T-helper 1 cell treated with Interleukin-12 subunit alpha and Interleukin-12 subunit beta and Interleukin-4 antibody, amounts not matched to agents 30 μg/mL and 1 μg/mL, for 36 hours (primary cell): ENCODE measurements around the gene INHBA.

ENCODE experiments used
- H3K27ac Mint-ChIP-seq: one replicate; pipeline ENCODE4 v1.8.0; 2021; ENCODE audit warnings: mild to moderate bottlenecking, mixed read lengths
- H3K27me3 Mint-ChIP-seq: one replicate; pipeline ENCODE4 v1.8.0; 2021; ENCODE audit warnings: low read depth, mixed read lengths
- H3K36me3 Mint-ChIP-seq: one replicate; pipeline ENCODE4 v1.8.0; 2021; ENCODE audit warnings: low read depth, mixed read lengths
- H3K4me1 Mint-ChIP-seq: one replicate; pipeline ENCODE4 v1.8.0; 2021; ENCODE audit warnings: low read depth, mixed read lengths
- H3K4me3 Mint-ChIP-seq: one replicate; pipeline ENCODE4 v1.8.0; 2021; ENCODE audit warnings: mild to moderate bottlenecking, moderate library complexity, mixed read lengths
- H3K9me3 Mint-ChIP-seq: one replicate; pipeline ENCODE4 v1.8.0; 2021; ENCODE audit warnings: mixed read lengths

The INHBA gene

DNA sequence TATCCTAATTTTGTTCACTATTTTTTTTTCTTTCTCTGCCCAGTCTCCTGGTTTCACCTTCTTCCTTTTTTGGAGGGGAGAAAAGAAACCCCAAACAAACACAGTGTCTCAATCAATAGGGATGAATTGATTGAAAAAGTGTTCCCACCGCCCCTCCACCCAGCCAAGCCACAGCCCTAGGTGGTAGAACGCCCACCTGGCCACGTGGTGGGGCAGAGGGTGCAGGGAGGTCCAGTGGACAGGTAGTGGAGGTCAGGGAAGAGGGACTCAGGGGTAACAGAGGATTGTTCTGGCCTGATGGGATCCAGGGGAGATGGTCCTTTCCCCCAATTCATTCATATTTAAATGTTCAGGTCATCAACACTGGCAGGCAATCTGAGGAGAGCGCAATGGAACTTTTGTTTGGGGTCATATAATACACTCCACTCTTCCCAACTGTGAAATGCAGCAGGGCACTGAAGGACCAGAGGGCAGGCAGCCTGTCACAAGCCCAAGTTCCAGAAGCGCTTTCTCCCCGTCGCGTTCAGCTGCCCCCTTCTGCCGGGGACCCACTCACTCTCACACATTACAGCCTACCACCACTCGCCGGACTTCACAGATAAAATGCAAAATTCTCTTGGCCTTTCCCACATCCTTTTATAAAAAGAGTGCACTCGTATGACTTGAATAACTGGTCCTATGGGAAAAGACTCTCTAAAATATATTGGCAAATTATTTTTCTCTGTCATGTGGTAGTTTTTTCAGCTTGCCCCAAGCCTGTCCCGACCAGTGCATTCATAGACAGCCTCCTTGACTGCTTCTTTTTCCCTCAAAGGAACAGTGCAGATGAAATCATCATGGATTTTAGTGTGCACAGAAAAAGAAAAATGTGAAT is 1.6 kb downstream of the INHBA start:
- peaks cover 80% of the 10 kb centered on the region for H3K27me3 Mint-ChIP-seq
- H3K4me1 Mint-ChIP-seq = peaks cover 21% of the 10 kb centered on the region
- H3K4me3 Mint-ChIP-seq = no peak overlapping the region

DNA sequence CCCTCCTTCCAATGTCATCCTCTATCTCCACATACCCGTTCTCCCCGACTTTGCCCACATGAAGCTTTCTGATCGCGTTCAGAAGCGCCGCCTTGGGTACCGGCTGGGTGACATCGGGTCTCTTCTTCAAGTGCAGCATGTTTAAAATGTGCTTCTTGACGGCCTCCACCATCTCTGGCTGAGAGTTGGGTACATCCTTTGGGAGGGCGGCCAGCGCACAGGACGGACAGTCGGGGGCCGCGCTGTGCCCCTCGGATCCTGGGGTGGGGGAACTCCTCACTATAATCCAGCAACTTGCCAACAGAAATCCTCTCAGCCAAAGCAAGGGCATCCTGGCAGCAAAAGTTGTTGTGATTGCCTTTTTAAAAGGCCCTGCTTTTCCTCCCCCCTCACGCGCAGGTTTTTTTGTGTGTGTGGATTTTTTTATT is 2.8 kb downstream of the INHBA start:
- Mint-ChIP-seq H3K9me3 (no peaks in the 10 kb centered on the region), H3K36me3 (no peaks in the 10 kb centered on the region), H3K4me1 (peaks cover 11% of the 10 kb centered on the region), H3K27me3 (peaks cover 81% of the 10 kb centered on the region), H3K27ac (no peak overlapping the region), H3K4me3 (peak overlapping the region; percentile 64)

More for the DNA sequence above, 1.6 kb downstream of the INHBA start:
- Mint-ChIP-seq H3K36me3 (no peaks in the 10 kb centered on the region), H3K9me3 (no peaks in the 10 kb centered on the region), H3K27ac (no peak overlapping the region)

DNA sequence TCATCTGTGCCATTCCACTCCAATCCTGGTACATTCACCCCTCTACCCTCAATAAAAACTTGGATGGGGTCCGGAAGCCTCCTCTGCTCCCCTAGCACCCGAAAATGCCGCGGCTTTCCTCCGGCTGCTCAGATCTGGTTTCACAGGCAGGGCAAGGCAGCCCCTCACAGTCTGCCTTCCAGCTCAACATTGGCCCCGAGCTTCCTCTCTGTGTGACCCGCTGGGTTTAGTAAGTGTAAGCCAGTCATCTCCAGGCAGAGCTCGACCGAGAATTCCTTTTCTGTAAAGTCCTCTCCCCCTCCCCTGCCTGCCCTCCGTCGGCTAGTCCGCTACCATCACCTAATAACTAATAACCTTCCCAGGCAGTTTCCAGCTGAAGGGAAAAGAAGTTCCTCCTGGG is 3.4 kb downstream of the INHBA start:
- no peaks in the 10 kb centered on the region for H3K36me3 Mint-ChIP-seq
- H3K4me1 Mint-ChIP-seq = peaks cover 9% of the 10 kb centered on the region
- H3K9me3 Mint-ChIP-seq = no peaks in the 10 kb centered on the region
- H3K27me3 Mint-ChIP-seq = peaks cover 78% of the 10 kb centered on the region
- H3K4me3 Mint-ChIP-seq = no peak overlapping the region
- H3K27ac Mint-ChIP-seq = no peak overlapping the region

DNA sequence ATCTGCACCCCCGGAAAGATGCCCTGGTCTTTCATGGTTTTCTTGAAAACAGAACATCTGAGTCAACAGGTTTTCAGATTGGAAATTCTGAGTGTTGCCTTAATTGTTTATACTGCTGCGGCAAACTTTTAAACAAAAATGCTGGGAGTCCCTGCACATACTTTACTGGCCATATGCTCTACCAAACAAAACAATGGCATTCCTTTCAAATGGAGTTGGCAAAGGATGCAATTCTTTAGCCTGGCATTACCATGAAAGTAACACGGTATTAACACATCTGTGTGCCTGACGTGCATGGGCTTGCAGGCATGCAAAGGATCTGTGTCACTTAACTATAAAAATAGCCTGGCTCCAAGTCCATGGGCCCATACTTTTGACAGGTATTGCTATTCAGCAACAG is 4.2 kb downstream of the INHBA start:
- Mint-ChIP-seq H3K9me3 (no peaks in the 10 kb centered on the region), H3K4me3 (no peak overlapping the region), H3K27ac (no peak overlapping the region), H3K36me3 (no peaks in the 10 kb centered on the region), H3K4me1 (peaks cover 6% of the 10 kb centered on the region), H3K27me3 (peaks cover 71% of the 10 kb centered on the region)

DNA sequence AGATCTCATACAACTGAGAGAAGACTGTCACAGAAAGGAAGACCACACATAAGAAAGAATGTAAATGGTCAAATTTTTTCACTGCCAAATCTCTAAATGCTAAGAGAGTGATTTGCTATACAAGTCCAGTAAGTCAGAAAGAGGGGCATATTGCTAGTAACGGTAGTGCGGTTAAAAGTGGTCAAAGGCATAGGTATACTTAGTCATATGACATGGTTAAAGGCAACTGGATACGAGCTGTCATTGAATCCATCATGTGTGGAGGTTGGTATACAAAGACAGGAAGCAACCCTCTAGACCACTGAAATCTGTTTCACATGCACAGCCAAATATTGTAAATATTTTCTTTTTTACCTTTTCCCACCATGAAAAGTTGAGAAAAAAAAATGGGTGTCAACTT is 4.8 kb downstream of the INHBA start:
- H3K4me1 Mint-ChIP-seq = peaks cover 6% of the 10 kb centered on the region
- peaks cover 67% of the 10 kb centered on the region for H3K27me3 Mint-ChIP-seq

DNA sequence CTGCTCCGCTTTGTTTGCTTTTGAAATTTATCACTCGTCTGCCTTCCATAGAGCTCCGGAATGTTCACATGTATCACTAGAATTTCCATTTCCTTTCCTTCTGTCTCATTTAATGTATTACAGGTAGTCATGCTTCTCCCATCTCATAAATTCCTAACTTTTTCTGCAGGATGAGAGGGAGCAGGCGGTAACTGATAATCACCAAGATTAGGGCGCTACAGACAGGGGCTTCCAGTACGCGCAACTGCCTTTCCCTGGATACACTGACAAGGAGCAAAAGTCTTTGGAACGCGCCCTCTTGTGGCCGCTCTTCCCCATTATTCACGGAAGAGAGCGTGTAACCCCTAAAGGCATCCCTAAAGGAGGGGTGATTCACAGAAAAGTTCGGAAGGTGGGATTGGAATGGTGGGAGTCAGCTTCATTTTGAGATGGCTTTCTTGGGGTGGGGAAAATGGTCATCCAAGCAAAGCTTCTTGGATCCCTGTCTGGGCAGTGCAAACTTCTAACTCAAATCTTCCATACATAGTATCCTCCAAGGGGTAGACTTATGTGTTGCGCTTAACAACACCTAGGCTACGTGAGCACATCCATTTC is 6.5 kb downstream of the INHBA start:
- H3K27ac Mint-ChIP-seq = no peak overlapping the region
- H3K9me3 Mint-ChIP-seq = no peaks in the 10 kb centered on the region
- no peak overlapping the region for H3K4me3 Mint-ChIP-seq
- no peaks in the 10 kb centered on the region for H3K36me3 Mint-ChIP-seq
- peaks cover 54% of the 10 kb centered on the region for H3K27me3 Mint-ChIP-seq
- peaks cover 6% of the 10 kb centered on the region for H3K4me1 Mint-ChIP-seq

More for the DNA sequence above, 4.8 kb downstream of the INHBA start:
- no peak overlapping the region for H3K4me3 Mint-ChIP-seq
- H3K36me3 Mint-ChIP-seq = no peaks in the 10 kb centered on the region
- no peak overlapping the region for H3K27ac Mint-ChIP-seq
- H3K9me3 Mint-ChIP-seq = no peaks in the 10 kb centered on the region

DNA sequence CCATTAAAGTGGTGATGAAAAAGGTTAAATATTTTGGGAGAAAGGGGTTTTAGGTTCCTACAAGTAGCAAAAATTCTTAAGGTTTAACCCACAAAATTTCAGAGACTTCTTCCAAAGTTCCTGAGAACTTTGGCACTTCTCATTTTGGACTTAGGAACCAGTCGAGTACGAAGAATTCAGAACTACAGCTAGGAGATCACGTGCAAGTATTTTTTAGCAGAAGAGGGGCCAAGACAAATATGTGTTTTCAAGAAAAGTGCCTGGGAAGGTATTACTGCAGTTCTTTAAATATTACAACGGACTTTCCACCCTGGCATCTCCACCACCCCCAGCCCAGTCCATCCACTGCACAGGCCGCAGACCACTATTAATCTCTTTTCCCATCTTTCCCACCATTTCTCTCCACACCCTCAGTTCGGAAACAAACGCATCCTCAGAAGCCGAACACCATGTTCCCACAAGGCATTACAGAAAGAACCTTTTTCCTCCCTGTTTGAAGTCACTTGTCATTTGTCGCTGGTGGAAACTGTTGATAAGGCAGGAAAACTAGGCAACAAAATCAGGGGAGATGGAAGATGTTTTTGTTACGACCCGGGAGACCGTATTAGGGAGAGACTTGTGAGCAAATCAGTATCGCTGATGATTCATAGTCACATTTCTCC is 7.1 kb downstream of the INHBA start:
- Mint-ChIP-seq H3K27ac (no peak overlapping the region), H3K4me3 (no peak overlapping the region), H3K36me3 (no peaks in the 10 kb centered on the region), H3K9me3 (no peaks in the 10 kb centered on the region), H3K4me1 (peaks cover 6% of the 10 kb centered on the region), H3K27me3 (peaks cover 50% of the 10 kb centered on the region)

DNA sequence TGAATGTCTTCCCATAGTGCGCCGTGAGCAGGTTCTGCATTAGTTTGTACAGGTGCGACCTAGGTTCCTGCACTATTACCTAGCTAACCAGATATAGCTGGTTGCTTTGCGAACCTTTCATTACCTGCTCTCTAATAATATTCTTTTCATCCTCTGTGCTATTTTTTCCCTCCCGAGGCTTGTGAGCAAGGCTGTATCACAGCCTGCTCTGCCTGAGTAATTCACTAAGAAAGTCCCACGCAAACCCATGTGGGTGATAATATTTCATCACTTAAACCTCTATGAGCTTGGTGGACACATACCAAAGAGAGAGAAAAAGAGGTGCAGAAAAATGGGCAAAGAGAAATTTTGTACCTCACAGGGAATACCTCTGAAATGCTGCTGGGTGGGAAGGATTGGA is 8.4 kb downstream of the INHBA start:
- no peaks in the 10 kb centered on the region for H3K9me3 Mint-ChIP-seq
- no peak overlapping the region for H3K4me3 Mint-ChIP-seq
- H3K36me3 Mint-ChIP-seq = no peaks in the 10 kb centered on the region
- H3K27ac Mint-ChIP-seq = no peak overlapping the region
- H3K4me1 Mint-ChIP-seq = peaks cover 3% of the 10 kb centered on the region
- peaks cover 38% of the 10 kb centered on the region for H3K27me3 Mint-ChIP-seq

DNA sequence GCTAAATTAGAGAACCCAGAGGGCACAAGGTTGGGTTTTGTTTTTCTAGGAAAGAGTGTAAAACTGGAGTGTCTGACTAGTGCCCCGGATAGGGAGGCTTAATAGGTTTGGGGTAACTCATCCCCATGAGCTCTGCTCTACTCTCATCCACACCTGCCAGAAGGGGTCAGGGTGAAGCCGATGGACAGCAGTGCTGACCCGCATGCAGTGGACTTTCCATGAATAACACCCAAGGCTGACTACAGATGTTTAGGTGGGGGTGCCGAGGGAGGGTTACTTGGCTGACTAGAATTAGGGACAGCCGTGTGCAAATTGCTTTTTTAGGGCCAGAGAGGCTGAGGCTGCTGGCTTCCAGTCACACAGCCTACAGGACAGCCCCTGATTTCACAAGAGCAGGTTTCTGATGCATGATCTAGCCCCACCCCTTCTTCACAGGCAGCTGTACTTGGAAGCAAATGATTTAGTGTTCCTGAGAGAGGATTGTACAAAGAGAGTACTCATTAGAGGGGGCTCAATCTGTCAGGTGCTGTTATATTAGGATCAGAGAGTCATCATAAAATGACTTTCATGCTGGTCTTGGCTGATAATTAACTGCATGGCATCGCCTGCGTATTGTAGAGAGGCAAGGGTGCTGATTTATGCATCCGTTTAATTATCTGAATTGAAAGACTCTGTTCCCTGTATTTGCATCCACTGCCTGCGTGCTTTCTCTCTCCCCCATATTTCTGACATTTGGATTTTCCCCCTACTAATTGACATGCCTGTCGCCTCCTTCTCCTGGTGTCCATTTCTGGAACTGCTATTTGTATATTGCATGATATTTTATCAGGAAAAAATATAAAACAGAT is 9.5 kb downstream of the INHBA start:
- no peak overlapping the region for H3K27ac Mint-ChIP-seq
- H3K4me3 Mint-ChIP-seq = no peak overlapping the region
- H3K36me3 Mint-ChIP-seq = no peaks in the 10 kb centered on the region
- no peaks in the 10 kb centered on the region for H3K9me3 Mint-ChIP-seq
- peaks cover 29% of the 10 kb centered on the region for H3K27me3 Mint-ChIP-seq
- no peaks in the 10 kb centered on the region for H3K4me1 Mint-ChIP-seq

DNA sequence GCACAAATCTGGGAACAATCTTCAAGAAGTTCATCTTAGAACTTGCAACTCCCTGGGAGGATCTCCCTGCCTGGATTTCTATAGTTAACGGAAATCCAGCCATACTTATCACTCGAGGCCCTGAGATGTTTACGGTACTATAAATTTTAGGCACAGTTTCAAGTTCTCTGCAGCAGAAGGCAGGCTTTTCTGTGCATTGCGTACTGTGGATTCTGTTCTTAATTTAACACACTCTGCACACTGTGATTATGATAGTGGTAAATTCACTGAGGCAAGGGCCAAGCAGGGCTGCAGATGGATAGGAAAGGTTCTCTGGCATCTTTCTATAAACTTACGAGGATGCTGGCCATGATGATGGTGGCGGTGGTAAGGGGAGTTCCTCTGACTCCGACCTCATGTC is 10.6 kb downstream of the INHBA start:
- no peak overlapping the region for H3K4me3 Mint-ChIP-seq
- no peaks in the 10 kb centered on the region for H3K36me3 Mint-ChIP-seq

DNA sequence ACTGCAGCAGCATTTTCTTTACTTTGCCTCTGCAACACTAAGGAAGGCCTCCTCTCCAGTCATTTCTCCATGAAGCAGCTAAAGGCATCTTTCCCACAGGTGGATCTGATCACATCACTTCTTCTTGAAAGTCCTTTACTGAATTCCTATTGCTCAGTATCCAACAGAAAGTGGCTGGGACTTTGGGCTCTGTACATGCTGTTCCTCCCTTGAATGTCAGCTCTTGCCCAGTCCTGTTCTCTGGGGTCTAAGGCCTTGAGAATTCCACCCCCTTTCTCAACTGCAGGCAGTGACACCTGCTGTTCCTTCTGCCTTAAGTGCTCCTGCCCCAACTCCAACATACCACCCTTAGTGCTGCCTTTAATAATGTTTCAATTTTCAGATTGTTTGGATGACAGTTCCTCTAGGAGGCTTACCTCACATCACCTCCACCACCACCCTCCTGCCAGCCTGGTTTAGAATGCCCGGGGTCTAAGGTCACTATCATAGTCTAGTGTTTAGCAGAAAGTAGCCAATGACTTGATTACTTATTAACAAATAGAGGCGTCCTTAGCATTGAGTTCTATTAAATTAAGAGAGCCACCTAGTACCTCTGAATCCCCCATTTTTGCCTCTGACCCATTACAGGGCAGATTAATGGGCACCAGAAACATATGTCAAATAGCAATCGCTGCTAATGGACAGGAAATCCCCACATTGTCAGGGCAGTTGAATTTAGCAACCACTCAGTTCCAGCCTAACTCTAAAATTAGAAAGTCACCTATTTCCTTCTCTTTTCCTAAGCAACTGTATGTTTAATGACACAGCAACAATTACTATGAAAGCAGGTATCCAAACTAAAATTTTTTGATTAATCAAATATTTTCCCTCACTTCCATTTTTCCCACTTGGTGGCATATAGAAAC is 11.4 kb downstream of the INHBA start:
- Mint-ChIP-seq H3K4me1 (no peaks in the 10 kb centered on the region), H3K4me3 (no peak overlapping the region), H3K36me3 (no peaks in the 10 kb centered on the region), H3K9me3 (no peaks in the 10 kb centered on the region), H3K27me3 (peaks cover 17% of the 10 kb centered on the region), H3K27ac (no peak overlapping the region)

More for the DNA sequence above, 10.6 kb downstream of the INHBA start:
- H3K27me3 Mint-ChIP-seq = peaks cover 20% of the 10 kb centered on the region
- H3K9me3 Mint-ChIP-seq = no peaks in the 10 kb centered on the region
- no peaks in the 10 kb centered on the region for H3K4me1 Mint-ChIP-seq
- no peak overlapping the region for H3K27ac Mint-ChIP-seq

DNA sequence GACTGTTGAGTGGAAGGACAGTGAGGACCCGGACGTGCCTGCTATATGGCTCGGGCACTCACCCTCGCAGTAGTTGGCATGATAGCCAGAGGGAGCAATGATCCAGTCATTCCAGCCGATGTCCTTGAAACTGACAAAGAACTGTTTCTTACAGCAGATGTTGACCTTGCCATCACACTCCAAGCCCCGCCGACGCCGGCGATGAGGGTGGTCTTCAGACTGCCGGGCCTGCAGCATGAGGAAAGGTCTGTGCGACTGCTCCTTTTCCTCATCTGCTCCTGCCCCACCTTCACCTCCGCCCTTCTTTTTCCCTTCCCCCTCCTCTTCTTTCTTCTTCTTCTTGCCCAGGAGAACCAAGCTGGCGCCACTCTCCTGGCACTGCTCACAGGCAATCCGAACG is 13.1 kb downstream of the INHBA start:
- H3K27ac Mint-ChIP-seq = no peak overlapping the region
- no peaks in the 10 kb centered on the region for H3K36me3 Mint-ChIP-seq
- H3K4me3 Mint-ChIP-seq = no peak overlapping the region
- no peaks in the 10 kb centered on the region for H3K4me1 Mint-ChIP-seq
- H3K9me3 Mint-ChIP-seq = no peaks in the 10 kb centered on the region
- H3K27me3 Mint-ChIP-seq = peaks cover 6% of the 10 kb centered on the region

DNA sequence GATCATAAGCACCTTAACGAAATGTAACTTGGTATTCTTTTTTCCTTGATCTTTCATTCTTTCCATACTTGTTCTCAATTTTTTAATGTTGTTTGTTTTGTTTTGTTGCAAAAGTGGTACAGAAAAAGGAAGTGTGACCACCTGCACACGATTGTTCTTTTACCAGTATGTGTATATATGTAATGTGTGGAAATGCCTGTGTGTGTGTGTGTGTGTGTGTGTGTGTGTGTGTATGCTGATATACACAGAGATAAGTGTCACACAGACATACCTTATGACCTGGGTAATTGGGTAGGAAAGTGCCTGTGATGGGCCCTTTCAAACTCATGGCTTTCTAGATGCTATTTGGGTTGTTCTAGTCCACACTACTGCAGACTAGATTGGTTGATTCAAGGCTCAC is 14.0 kb downstream of the INHBA start:
- Mint-ChIP-seq H3K27me3 (peaks cover 6% of the 10 kb centered on the region), H3K9me3 (no peaks in the 10 kb centered on the region), H3K4me3 (no peak overlapping the region), H3K4me1 (no peaks in the 10 kb centered on the region), H3K36me3 (no peaks in the 10 kb centered on the region), H3K27ac (no peak overlapping the region)
